GM19395 (cell line): ENCODE results near the gene CBX6.
"Not testable (repeated sequence)": the region's sequence is repeated elsewhere in the genome, so short reads cannot be mapped to it uniquely, and the experiment has no call there.

Source experiments
- ATAC-seq: cut with Tn5 transposase; IDR thresholded peaks from one replicate; pipeline ENCODE4 v1.9.1; 2021; ENCODE audit warnings: mild to moderate bottlenecking, moderate library complexity; ENCODE audit not compliant: unreplicated experiment

CBX6 gene

DNA sequence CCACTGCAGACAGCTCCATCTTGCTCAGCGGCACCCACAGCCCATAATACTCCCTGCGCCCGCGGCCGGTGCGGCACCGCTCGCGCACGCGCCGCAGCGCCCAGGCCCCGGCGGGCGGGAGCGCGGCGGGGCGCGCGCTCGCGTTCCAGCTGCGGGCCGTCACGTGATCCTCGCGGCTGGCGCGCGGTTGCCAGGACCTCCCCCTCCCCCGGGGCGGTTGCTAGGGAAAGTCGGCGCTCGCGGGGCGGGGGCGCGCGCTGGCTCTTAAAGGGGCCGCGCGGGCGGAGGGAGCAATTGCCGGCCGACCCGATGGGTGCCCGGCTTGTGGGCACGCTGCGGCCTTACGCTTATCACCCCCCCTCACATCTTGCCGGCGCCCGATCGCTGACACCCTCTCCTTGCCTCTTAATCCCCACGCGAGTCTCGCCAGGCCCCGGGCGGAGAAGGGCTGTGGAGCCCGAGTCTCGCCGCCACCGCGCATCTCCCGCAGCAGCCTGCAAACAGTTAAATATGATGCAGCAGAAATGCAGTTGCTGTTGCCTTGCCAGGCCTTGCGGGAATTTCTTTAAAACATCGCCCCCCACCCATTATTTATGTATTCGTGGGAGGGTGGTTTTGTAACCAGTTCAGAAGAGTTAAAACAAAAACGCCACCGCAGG lies at the start of gene CBX6:
TSS of gene CBX6 (minus strand) at position 45 of the 659 bp plus-strand sequence. CDS start at position 19, 26 bp downstream.
- peak; percentile 66 for ATAC-seq

DNA sequence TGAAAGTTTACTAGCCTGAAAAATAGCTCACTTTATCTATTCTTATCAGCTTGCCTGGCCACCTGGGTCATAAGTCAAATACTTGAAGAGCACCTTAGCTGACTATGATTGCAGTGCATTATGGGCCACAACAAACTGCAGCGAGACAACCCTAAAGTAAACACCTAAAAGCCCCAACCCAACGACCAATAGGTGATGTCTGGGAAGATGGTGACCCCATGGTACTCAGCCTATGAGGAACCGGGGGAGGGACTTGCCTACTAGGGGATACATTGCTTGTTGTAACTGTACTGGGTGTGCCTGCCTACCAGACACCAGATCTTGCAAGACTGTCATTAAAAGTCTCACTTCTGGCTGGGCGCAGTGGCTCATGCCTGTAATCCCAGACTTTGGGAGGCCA lies 49.8 kb upstream of the CBX6 start:
- no peak for ATAC-seq

DNA sequence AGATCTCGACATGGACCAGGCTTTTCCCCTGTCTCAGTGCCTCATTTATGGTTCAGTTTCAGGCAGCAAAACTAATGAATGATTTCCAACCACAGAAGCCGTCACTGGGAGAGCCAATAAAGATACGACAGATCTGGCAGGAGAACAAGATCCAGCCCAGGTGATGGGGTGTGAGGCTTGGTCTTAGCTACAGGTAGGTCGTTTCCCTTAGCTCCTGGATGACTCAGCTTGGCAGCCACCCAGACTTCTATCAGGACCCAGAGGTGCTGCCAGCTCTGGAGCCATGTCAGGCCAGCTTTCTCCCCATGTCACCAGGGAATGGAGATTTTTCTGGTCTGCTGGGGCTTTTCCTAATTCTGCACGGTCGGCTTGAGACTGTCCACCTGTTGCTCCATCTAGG lies 49.1 kb upstream of the CBX6 start:
- ATAC-seq, result no peak

DNA sequence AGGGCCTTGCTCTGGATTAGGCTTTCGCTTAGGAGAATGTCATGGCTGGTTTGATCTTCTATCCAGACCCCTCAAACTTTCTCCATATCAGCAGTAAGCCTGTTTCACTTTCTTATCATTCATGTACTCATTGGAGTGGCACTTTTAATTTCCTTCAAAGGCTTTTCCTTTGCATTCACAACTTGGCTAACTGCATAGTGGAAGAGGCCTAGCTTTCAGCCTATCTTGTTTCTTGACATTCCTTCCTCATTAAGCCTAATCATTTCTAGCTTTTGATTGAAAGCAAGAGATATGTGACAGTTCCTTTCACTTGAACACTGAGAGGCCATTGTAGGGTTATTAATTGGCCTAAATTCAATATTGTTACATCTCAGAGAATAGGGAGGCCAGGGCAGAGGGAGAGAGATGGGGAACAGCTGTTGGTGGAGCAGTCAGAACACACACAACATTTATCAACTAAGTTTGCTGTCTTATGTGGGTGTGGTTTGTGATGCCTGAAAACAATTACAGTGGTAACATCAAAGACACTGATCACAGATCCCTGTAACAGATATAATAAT lies 47.7 kb upstream of the CBX6 start:
- no peak for ATAC-seq

DNA sequence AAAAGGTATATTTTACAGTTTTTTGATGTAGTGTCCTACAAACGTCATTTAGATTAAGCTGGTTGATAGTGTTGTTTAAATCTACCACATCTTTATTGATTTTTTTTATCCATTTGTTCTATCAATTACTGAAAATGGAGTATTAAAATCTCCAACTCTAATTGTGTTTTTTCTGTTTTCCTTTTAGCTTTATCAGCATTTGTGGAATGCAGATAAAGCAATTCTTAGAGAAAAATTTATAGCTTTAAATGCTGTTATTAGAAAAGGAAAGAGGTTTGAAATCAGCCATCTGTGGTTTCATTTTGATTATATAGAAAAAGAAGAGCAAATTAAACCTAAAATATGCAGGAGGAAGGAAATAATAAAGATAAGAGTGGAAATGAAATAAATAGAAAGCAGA lies 39.4 kb upstream of the CBX6 start:
- no peak for ATAC-seq

DNA sequence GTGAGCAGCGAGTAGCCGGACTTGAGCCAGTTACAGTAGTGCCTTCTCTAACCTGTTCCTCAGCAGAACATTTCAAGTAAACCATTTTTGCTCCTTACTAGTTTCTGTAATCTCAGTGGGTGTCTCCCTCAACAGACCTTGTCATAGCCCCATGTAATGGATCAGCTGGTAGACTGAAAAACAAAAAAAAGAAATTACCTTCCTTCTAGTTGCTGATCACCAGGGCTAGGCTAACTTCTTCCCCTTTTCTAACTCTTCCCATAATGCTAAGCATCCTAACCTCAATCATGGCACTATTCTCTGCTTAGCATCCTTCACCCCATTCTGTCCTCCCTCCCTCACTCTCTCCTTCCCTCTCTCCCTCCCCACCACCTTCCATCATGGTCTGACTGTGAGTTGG lies 35.8 kb upstream of the CBX6 start:
- no peak for ATAC-seq

DNA sequence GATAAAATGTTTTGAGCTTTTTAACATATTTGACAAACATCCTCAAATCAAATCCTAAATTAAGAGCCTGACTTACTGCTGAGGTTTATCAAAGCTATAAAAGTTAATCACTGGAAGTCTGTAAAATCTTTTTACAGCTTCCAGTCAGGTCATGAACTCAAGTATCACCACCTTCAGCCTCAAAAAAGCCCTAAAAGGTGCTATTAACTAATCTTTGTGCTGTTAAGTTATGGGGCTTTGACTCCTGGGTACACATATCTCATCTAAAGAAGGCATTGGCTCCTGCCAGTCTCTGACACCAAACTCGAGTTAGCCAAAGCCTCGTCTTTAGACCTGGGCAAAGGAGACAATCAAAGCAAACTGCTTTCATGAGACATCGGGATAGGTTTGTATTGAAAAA lies 34.0 kb upstream of the CBX6 start:
- no peak for ATAC-seq

DNA sequence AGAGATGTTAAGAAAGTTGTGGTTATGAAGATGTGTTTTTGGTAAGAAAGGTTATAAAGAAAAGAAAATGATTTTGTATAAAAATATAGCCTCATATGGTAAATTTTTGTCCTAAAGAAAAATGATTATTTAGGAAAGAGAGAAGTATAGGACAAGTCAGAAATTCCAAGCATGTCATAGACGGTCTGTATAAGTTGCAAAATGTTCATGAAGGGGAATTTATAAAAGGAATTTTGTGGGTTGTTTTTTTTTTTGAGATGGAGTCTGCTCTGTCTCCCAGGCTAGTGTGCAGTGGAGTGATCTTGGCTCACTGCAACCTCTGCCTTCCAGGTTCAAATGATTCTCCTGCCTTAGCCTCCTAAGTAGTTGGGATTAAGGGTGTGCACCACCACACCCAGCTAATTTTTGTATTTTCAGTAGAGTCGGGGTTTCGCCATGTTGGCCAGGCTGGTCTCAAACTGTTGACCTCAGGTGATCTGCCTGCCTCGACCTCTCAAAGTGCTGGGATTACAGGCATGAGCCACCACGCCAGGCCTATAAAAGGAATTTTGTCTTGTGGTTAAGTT lies 32.1 kb upstream of the CBX6 start:
- ATAC-seq, result not testable (repeated sequence)

DNA sequence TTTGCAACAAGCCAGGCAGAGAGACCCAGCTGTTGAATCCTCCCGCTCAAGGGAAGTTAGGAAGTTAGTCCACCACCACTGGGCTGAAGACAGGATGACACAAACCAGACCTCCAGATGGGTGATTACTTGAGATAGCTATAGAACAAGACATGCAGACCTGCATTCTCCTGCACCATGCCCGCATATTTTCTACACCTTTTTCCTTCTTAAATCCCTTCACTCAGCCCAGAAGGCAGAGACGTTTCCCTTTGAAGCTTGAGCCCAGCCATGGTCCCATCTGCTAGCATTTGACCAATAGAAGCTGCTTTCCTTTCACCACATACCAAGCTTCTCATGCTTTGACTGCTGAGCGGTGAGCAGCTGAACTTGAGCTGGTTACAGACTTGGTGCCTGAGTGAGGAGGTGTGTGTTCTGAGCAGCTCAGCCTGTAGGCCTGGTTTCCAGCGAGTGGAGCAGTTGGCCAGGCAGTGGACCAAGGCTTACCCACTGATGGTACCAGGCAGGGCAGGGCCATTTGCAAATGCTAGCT lies 29.2 kb upstream of the CBX6 start:
- no peak for ATAC-seq

DNA sequence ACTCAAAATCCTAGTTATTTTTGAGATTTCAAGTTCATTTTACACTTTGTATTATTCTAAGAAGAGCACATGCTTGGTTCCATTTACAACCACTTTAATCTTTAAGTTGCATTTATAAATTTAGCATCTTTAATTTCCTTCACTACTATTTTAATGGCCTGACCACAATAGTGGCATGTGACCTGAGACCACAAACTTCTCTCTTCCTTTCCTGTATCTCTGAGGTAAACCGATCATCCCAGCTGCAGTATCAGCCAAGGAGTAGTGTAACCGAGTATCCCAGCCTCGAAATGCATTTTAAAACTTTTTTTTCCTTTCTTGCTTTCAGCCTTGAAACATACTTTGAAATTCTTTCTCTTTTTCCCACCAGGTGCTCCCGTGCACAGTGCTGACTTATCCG lies 28.7 kb upstream of the CBX6 start:
- no peak for ATAC-seq

DNA sequence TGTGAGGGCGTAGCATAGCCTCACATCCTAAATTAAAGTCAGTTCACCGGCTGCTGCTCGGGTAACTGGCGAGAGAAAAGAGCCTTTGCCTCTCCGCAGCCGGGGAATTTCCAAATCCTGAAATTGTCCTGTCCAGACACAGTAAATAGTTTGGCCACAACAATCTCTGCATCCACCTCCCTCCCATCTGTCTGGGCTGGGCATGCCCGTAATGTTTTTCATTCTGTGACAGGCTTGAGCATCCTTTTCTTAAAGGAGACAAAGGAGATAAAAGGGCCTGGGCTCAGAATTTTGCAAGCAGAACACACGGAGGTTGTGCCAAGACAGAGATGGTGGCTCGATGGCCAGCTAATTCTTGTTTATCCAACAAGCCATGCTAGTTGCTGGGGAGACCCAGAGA lies 19.2 kb upstream of the CBX6 start:
- no peak for ATAC-seq

DNA sequence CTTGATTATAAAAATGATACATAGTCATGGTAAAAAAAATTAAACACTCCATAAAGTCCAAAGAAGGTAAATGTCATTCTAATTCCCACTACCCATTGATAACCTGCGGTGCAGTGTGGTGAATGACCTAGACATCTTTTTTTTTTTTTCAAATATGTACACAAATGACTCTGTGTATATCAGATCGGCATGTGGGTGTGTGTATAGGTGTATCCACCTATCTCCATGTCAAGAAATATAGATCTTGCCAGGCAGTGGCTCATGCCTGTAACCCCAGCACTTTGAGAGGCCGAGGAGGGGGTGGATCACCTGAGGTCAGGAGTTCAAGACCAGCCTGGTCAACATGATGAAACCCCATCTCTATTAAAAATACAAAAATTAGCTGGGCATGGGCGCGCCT lies 18.4 kb upstream of the CBX6 start:
- ATAC-seq, result no peak

DNA sequence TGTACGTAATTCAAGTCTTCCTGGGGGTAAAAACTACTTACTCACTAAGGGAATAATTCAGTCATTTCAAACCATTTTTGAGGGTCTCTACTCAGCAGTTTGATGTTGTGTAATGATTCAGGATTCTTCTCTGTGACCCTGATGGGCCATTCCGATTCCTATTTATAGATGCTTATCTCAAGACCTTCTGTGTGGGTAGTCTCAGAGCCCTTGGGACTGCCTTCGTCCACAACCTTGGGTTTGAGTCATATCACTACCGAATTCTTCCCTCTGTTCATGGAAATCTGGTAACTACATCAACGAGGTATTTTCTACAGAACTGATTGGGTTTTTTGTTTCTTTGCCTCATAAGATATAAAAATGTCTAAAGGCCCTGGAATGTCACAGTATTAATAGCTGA lies 14.3 kb upstream of the CBX6 start:
- no peak for ATAC-seq

DNA sequence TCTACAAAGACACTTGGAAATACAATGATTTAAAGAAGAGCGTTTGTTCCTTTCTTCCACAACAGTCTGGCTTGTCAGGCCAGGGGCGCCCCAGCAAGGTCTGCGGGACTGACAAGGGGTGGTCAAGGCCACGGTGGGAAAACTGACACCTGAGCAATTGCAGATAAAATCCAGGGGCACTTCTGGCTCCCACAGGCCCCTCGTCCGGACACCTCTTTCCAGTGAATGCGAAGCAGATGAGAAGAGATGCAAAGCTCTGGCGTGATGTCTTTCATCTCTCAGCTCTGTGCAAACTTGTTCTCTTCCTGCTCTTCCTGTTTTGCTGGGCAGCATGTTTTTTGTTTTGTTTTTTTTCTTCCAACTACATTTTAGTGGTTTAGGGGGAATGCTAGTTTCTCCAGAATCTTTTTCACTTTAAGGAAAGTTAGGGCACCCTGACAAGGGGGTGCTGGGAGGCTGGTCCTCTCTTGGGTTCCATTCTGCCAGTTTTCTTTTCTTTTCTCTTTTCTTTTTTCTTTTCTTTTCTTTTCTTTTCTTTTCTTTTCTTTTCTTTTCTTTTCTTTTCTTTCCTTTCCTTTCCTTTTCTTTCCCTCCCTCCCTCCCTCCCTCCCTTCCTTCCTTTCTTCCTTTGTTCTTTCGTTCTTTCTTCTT lies 11.1 kb upstream of the CBX6 start:
- ATAC-seq, result no peak

DNA sequence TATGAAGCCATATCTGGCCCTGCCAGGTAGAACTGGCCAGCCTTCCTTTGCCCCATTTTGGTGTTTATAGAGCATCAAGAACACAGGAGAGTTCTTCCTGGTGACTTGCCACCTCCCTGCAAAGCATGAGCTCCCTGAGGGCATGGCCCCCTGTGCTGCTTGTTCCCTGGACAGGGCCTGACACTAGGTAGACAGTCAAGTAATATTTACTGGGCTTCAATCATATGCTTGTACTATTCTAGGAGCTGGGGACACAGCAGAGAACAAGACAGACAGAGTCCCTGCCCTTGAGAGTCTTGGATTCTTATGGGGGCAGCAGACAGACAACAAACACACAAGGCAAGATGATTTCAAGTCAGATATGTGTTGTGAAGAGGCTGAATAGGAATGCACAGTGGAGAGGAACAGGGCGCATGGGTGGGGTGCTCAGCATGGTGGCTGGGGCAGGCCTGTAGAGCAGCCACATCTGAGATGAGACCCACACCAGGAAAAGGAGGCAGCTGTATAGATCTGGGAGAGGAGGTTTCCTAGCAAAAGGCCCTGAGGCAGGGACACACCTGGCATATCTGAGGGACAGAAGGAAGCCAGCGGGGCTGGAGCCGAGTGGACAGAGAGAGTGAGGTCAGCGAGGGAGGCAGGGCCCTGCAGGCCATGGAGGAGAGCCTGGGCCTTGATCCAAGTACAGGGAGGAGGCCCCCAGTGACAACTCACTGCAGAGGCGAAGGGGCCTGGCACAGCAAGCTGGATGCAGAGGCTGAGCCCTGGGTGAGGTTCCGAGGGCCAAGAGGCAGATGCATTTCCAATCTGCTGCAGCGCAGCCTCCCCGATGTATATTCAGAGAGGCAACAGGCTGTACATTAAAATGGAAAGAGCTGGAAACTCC lies 10.2 kb upstream of the CBX6 start:
- ATAC-seq, result no peak

DNA sequence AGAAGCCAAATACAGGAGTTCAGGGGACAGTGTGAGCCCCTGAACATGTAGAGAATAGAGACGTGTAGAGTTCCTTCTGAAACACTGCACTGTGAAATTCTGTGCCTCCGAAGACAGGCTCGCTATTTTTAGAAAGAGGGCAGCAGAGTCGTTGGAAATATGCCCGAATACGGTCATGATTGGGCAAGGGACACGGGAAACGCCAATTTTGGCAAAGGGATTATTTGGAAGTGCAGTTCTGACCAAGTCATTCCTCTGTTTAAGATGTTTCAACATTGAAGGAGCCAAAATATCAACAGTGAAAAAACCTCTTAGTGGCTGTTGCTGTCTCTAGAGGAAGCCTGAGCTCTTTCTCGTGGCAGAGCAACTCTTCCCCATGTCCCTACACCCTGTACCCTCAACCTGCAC lies 9.5 kb upstream of the CBX6 start:
- ATAC-seq, result no peak

DNA sequence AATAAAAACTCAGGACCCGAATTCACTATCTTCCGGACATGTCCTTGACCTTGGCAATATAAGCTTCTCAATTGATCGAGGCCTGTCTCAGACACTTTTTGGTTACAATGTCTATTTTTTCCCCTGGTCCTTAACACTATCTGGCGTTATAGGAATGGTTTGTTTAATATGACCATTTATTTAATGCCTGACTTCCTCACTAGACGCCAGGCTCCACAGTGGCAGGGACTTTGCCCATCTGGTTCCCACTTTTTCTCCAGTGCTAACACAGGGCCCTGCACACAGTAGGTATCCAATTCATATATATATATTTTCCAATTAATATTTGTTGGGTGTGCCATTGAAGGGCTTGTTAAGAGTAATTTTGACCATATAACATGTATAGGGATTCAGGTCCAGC lies 7.9 kb upstream of the CBX6 start:
- ATAC-seq, result no peak

DNA sequence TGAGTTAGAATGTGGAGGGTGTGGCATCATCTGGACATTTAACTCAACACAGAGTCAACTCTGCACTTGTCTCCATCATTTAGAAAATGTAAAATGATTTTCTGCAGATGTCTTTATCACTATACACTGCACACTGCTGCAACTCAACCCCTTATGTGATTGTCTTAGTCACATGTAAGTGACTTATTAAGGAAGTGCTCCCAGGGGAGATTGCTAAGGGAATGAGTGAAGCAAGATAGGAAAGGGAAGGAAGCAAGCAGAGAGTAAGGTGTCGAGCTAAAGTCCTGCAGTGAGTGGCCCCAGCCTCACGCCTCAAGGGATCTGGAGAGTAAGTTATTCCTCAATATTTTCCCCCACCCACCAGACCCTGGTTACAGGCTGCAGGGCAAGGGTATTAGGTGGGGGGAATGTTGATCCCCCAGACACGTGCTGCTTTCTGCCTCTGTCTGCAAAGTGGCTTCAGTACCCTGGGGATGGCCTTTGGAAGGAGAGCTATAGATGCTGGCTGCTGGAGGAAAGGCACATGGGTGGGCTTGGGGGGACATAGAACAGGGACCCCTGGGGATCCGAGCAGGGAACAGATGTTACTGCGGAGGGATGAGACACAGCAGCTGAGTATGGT lies 7.2 kb upstream of the CBX6 start:
- ATAC-seq, result no peak

DNA sequence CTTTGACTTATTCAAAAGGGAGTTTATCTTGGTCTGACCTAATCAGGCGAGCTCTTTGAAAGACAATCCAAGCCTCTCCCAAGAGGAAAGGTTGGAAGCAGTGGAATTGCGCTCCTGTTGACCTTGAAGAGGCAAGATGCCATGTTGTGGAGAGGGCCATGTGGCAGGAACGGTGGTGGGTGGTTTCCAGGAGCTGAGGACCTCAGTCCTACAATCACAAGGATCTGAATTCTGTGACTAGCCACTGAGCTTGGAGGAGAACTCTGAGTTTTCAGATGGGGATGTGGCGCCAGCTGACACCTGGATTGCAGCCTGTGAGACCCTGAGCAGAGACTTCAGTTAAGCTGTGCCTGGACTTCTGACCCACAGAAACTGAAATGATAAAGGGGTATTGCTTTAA lies 6.0 kb upstream of the CBX6 start:
- no peak for ATAC-seq

DNA sequence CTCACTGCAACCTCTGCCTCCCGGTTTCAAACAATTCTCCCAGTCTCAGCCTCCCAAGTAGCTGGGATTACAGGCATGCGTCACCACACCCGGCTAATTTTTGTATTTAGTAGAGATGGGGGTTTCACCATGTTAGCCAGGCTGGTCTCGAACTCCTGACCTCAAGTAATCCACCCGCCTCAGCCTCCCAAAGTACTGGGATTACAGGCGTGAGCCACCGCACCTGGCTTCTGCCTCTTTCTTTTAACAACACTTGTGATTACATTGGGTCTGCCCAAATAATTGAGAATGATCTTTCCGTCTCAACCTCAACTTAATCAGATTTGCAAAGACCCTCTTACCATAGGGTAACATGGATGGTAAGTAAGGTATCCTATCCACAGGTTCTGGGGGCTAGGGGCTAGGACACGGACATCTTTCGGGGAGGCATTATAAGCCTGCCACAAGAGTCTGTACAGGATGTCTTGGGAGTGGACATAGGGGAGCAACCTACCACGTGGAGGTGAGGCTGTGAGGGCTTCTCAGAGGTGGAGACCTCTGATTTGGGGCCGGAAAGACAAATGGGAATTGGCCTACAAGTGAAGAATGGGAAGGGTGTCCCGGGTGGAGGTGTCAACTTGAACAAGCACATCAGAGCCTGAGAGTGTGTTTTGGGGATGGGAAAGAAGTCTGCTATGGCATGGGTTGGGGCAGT lies 2.7 kb upstream of the CBX6 start:
- ATAC-seq, result no peak
